Endothelial cell of umbilical vein (primary cell): ENCODE measurements around the gene SMARCA1. TPM values are rescaled to one million over a fixed set of nuclear protein-coding genes. Genes with fewer than 3 reads are reported as not detected.

Experiments
- BruUV-seq: library from RNA; stranded (reverse); fragments of 400-500 nt; replicated peaks from 2 replicates; lab custom pipeline; 2021; lab: Mats Ljungman, UMichigan
- CTCF ChIA-PET: fragments of 300-600, 350-600 bp; sonication (Branson Sonifier 250); formaldehyde crosslinking; loops from one replicate; lab custom pipeline; 2021; ENCODE audit warnings: antibody characterized with exemption, inconsistent platforms; lab: Charles Lee
- POLR2A ChIA-PET: fragments of 300-600, 350-600 bp; sonication (Branson Sonifier 250); formaldehyde crosslinking; loops from one replicate; lab custom pipeline; 2021; ENCODE audit warnings: antibody characterized with exemption, inconsistent platforms; lab: Charles Lee
- DNase-seq: peaks from one replicate; pipeline ENCODE4 v3.0.0-alpha.2; 2011; ENCODE audit warnings: low read depth, low spot score
- FAIRE-seq: peaks from 2 replicates; lab custom pipeline; 2011; peaks lifted over from hg19 to GRCh38; lab: Jason Lieb, UNC
- H2AFZ ChIP-seq: 2 replicates; pipeline ENCODE4 v1.6.0; 2012; ENCODE audit warnings: low read depth, low read length, control low read depth, inconsistent platforms
- H3K27ac ChIP-seq: 2 replicates; pipeline ENCODE4 v1.5.1; 2011; ENCODE audit warnings: low read depth, mild to moderate bottlenecking, control low read depth, low read length, moderate library complexity; ENCODE audit not compliant: insufficient read depth
- H3K27me3 ChIP-seq, 2 experiments: 2 replicates each; pipeline versions ENCODE4 v1.6.0 to v1.6.1; 2011; ENCODE audit warnings: low read length in 2 of 2, mixed read lengths in 1 of 2; ENCODE audit not compliant: control insufficient read depth in 2 of 2, insufficient read depth in 2 of 2
- H3K36me3 ChIP-seq, 2 experiments: 2 replicates in 1 of 2; 3 replicates in 1 of 2; pipeline ENCODE4 v1.5.1; 2011; ENCODE audit warnings: low read length in 2 of 2, mild to moderate bottlenecking in 1 of 2, moderate library complexity in 1 of 2; ENCODE audit not compliant: control insufficient read depth in 2 of 2, insufficient read depth in 2 of 2; ENCODE audit errors: extremely low read depth in 1 of 2
- H3K4me1 ChIP-seq: 3 replicates; pipeline ENCODE4 v1.5.1; 2011; ENCODE audit warnings: mild to moderate bottlenecking, low read length; ENCODE audit not compliant: control insufficient read depth, insufficient read depth; ENCODE audit errors: extremely low read depth
- H3K4me2 ChIP-seq: 2 replicates; pipeline ENCODE4 v1.6.1; 2011; ENCODE audit warnings: low read length, control low read depth, mixed read lengths; ENCODE audit not compliant: insufficient read depth
- H3K4me3 ChIP-seq, 3 experiments: fragments of 200-600 bp in 1 of 3; sonication (generic), shearing (Covaris generic) in 1 of 3; replicated peaks in 1 of 3; 2 replicates each; pipeline ENCODE4 v1.5.1; 2011 to 2016; ENCODE audit warnings: control low read depth in 3 of 3, low read length in 3 of 3, mild to moderate bottlenecking in 2 of 3, inconsistent platforms in 1 of 3, low read depth in 1 of 3, moderate library complexity in 1 of 3; ENCODE audit not compliant: insufficient read depth in 1 of 3
- H3K79me2 ChIP-seq: 2 replicates; pipeline ENCODE4 v1.6.0; 2012; ENCODE audit warnings: low read length, inconsistent platforms; ENCODE audit not compliant: control insufficient read depth, insufficient read depth
- H3K9ac ChIP-seq: replicated peaks from 2 replicates; pipeline ENCODE3; 2011; ENCODE audit warnings: low read length, control low read depth; ENCODE audit not compliant: insufficient read depth; ENCODE audit errors: extremely low read depth
- H3K9me1 ChIP-seq: replicated peaks from 3 replicates; pipeline ENCODE4 v1.6.0; 2011; ENCODE audit warnings: mild to moderate bottlenecking, low read length; ENCODE audit not compliant: control insufficient read depth, insufficient read depth; ENCODE audit errors: extremely low read depth
- H3K9me3 ChIP-seq: replicated peaks from 2 replicates; pipeline ENCODE4 v1.5.1; 2012; ENCODE audit warnings: low read length, inconsistent platforms; ENCODE audit not compliant: control insufficient read depth, insufficient read depth
- H4K20me1 ChIP-seq: replicated peaks from 2 replicates; pipeline ENCODE3; 2011; ENCODE audit warnings: mild to moderate bottlenecking, low read length; ENCODE audit not compliant: control insufficient read depth, insufficient read depth; ENCODE audit errors: extremely low read depth
- CTCF ChIP-seq, 2 donors: IDR thresholded peaks; 1 replicate in 1 of 2; 2 replicates in 1 of 2; pipeline ENCODE4 v1.5.1; 2011; ENCODE audit warnings: low read length in 2 of 2, mild to moderate bottlenecking in 2 of 2, moderate library complexity in 2 of 2, control low read depth in 1 of 2, inconsistent platforms in 1 of 2, low read depth in 1 of 2; ENCODE audit not compliant: insufficient read depth in 1 of 2; ENCODE audit errors: extremely low read depth in 1 of 2
- EZH2 ChIP-seq: IDR thresholded peaks from 2 replicates; pipeline ENCODE4 v1.6.1; 2012; ENCODE audit warnings: borderline replicate concordance, low read depth, mild to moderate bottlenecking, moderate library complexity, low read length, inconsistent platforms; ENCODE audit not compliant: severe bottlenecking
- FOS ChIP-seq: IDR thresholded peaks from 2 replicates; pipeline ENCODE4 v1.6.1; 2011; ENCODE audit warnings: mild to moderate bottlenecking, low read length, moderate library complexity, borderline replicate concordance; ENCODE audit not compliant: insufficient read depth
- GATA2 ChIP-seq: IDR thresholded peaks from 2 replicates; pipeline ENCODE4 v1.7.0; 2011; ENCODE audit warnings: low read depth, mild to moderate bottlenecking, moderate library complexity, mixed read lengths, low read length; ENCODE audit not compliant: insufficient read length, insufficient read depth
- JUN ChIP-seq: IDR thresholded peaks from 2 replicates; pipeline ENCODE4 v1.6.1; 2011; ENCODE audit warnings: borderline replicate concordance, low read depth; ENCODE audit not compliant: insufficient read length, insufficient read depth
- MAX ChIP-seq: IDR thresholded peaks from 2 replicates; pipeline ENCODE4 v1.6.1; 2011; ENCODE audit not compliant: insufficient read depth, insufficient read length
- MYC ChIP-seq: IDR thresholded peaks from one replicate; pipeline ENCODE4 v1.6.1; 2011; ENCODE audit warnings: mild to moderate bottlenecking, low read depth, low read length
- POLR2A ChIP-seq: IDR thresholded peaks from 2 replicates; pipeline ENCODE4 v1.6.1; 2012; ENCODE audit warnings: low read depth, mild to moderate bottlenecking, control low read depth, low read length
- POLR2AphosphoS5 ChIP-seq: IDR thresholded peaks from 2 replicates; pipeline ENCODE4 v1.6.1; 2012; ENCODE audit warnings: low read depth, mild to moderate bottlenecking, control low read depth, low read length, moderate library complexity; ENCODE audit not compliant: insufficient read depth
- dilution Hi-C: fragments of 300-500 bp; cut with MboI; formaldehyde crosslinking; loops from one replicate; pipeline ENCODE4 v1.15.0; 2019; ENCODE audit warnings: low sequenced_read_pairs; ENCODE audit not compliant: extremely low pct_ligation_motif_present
- intact Hi-C: fragments of 100-400 bp; cut with micrococcal nuclease; formaldehyde crosslinking; loops from one replicate; pipeline ENCODE4 v1.10.0; 2022
- polyA plus RNA-seq, 4 experiments: library from polyadenylated mRNA; depleted of rRNA in 3 of 4; stranded (reverse) in 3 of 4; unstranded in 1 of 4; fragments of >200 nt; gene quantifications; 2 replicates each; pipeline versions ENCODE4 v1.2.1 to v1.2.3, GENCODE V29; 2011 to 2012; ENCODE audit warnings: missing spikeins in 1 of 4
- total RNA-seq: library from RNA; stranded (reverse); gene quantifications from 2 replicates; pipeline ENCODE4 v1.2.3, GENCODE V29; 2021

The SMARCA1 gene
- total and polyA plus RNA-seq, 2 donors (not counting 3 experiments of a cell fraction or from before 2014, with no cell fraction given) = 8.3 to 29.7 TPM

GRCh38 chrX:129525896-129526295 is 2.6 kb upstream of the SMARCA1 start:
- Histone ChIP-seq H3K36me3 (no peaks in the 10 kb centered on the region), H3K4me3 (no peak overlapping the region), H3K27ac (no peak overlapping the region), H3K9ac (no peak overlapping the region), H3K4me2 (no peak overlapping the region), H2AFZ (no peak overlapping the region), H3K79me2 (peaks cover 3% of the 10 kb centered on the region), H3K4me1 (peaks cover 5% of the 10 kb centered on the region), H3K27me3 (peaks cover 0 to 10% of the 10 kb centered on the region in 2 experiments), H4K20me1 (no peaks in the 10 kb centered on the region), H3K9me1 (no peaks in the 10 kb centered on the region), H3K9me3 (no peaks in the 10 kb centered on the region)
- no peak for DNase-seq
- TF ChIP-seq POLR2AphosphoS5 = no peak
- no peak for TF ChIP-seq GATA2
- POLR2A ChIA-PET = no interaction called here
- CTCF ChIA-PET = interaction anchor here (0.9 kb wide), 1 partner anchor 14 kb away, joined by 3 read pairs; the partner anchor contains the start of gene OCRL
- dilution Hi-C loops = no loop called here
- FAIRE-seq = no peak
- no TSS peak for BruUV-seq
- intact Hi-C loops = no loop called here

DNA sequence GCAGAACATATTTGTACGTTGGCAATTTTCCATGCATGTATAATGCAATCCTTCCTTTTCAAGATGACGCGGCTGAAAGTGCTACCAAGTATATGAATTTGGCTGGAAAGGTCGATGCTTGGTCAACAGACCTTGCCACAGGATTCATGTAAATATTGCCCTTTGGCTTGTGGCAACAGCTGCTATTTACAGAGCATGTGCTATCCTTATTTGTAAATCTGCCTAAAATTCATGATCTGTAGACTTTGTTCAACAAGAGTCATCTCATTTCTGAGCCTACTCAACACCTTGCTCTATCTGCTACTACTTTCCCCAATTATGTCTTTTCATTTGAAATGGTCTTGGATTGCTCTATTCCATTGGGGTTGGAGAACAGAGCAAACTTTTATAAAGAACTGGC is 1.9 kb upstream of the SMARCA1 start:
- FAIRE-seq = no peak
- Histone ChIP-seq H3K4me1 (peaks cover 5% of the 10 kb centered on the region), H2AFZ (no peak overlapping the region), H3K36me3 (no peaks in the 10 kb centered on the region), H3K4me3 (no peak overlapping the region), H3K9me1 (no peaks in the 10 kb centered on the region), H3K27ac (no peak overlapping the region), H3K79me2 (peaks cover 5% of the 10 kb centered on the region), H4K20me1 (no peaks in the 10 kb centered on the region), H3K9me3 (no peaks in the 10 kb centered on the region), H3K27me3 (peaks cover 0 to 10% of the 10 kb centered on the region in 2 experiments), H3K9ac (no peak overlapping the region), H3K4me2 (no peak overlapping the region)
- dilution Hi-C loops (no loop called here), intact Hi-C loops (no loop called here)
- BruUV-seq = no TSS peak
- CTCF ChIA-PET = interaction anchor here (0.9 to 1.0 kb wide), 1 partner anchor 15 kb away, joined by 3 to 4 read pairs; the partner anchor contains the start of gene OCRL
- DNase-seq = no peak
- POLR2A ChIA-PET = no interaction called here
- no peak for TF ChIP-seq MAX
- no peak for TF ChIP-seq POLR2A
- no peak for TF ChIP-seq GATA2
- no peak for TF ChIP-seq JUN
- TF ChIP-seq FOS = no peak
- no peak for TF ChIP-seq MYC
- no peak for TF ChIP-seq EZH2
- TF ChIP-seq POLR2AphosphoS5 = no peak
- TF ChIP-seq CTCF (IDR thresholded peaks at IDR 0.05; ENCODE audit: extremely low read depth in 1 of 2, insufficient read depth in 1 of 2, low read depth in 1 of 2, low read length in 2 of 2) = no peak
